Nephron (organoid): Measurements from ENCODE around the gene ARMC9.

ENCODE experiments used
- H3K27ac Mint-ChIP-seq, 3 experiments: 2 replicates each; pipeline ENCODE4 v1.8.0; 2020; ENCODE audit warnings: mixed read lengths in 3 of 3, mild to moderate bottlenecking in 2 of 3, moderate library complexity in 1 of 3
- H3K27me3 Mint-ChIP-seq: 2 replicates; pipeline ENCODE4 v1.8.0; 2021; ENCODE audit warnings: low read depth, mild to moderate bottlenecking, moderate library complexity, mixed read lengths
- H3K36me3 Mint-ChIP-seq: 2 replicates; pipeline ENCODE4 v1.8.0; 2020; ENCODE audit warnings: low read depth, mixed read lengths
- H3K4me1 Mint-ChIP-seq: 2 replicates; pipeline ENCODE4 v1.8.0; 2020; ENCODE audit warnings: mixed read lengths
- H3K4me3 Mint-ChIP-seq, 3 experiments: 2 replicates each; pipeline ENCODE4 v1.8.0; 2020; ENCODE audit warnings: mild to moderate bottlenecking in 3 of 3, mixed read lengths in 3 of 3, moderate library complexity in 2 of 3
- H3K9me3 Mint-ChIP-seq: 2 replicates; pipeline ENCODE4 v1.8.0; 2020; ENCODE audit warnings: mixed read lengths
- TF ChIP-seq, protein P1 (sequence below), 3 experiments: fragments of 200-600 bp; sonication (generic); IDR thresholded peaks; one replicate each; pipeline ENCODE4 v1.5.0; 2021; ENCODE audit warnings: antibody characterized with exemption in 3 of 3; ENCODE audit not compliant: unreplicated experiment in 3 of 3

The ARMC9 gene

DNA sequence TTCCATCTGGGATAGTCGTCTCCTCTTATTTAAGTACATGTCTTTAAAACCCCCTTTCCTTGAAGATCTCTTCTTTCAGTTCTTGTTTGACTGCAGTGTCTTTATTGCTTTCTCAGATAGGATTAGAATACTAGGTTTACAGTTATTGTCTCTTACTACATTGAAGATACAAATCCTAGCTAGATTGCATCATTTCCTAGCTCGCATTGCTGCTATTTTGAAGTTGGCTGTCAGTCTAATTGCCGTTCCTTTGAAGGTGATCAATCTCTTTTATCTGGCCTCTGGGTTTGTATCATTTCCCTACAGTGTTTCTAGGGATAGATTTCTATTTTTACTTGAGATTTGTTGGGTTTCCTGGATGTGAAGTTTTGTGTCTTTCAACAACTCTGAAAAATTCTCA is 20.9 kb downstream of the ARMC9 start:
- H3K4me1 Mint-ChIP-seq: no peaks in the 10 kb centered on the region
- H3K4me3 Mint-ChIP-seq: no peak overlapping the region
- no peaks in the 10 kb centered on the region for H3K9me3 Mint-ChIP-seq
- TF ChIP-seq, protein P1, sequence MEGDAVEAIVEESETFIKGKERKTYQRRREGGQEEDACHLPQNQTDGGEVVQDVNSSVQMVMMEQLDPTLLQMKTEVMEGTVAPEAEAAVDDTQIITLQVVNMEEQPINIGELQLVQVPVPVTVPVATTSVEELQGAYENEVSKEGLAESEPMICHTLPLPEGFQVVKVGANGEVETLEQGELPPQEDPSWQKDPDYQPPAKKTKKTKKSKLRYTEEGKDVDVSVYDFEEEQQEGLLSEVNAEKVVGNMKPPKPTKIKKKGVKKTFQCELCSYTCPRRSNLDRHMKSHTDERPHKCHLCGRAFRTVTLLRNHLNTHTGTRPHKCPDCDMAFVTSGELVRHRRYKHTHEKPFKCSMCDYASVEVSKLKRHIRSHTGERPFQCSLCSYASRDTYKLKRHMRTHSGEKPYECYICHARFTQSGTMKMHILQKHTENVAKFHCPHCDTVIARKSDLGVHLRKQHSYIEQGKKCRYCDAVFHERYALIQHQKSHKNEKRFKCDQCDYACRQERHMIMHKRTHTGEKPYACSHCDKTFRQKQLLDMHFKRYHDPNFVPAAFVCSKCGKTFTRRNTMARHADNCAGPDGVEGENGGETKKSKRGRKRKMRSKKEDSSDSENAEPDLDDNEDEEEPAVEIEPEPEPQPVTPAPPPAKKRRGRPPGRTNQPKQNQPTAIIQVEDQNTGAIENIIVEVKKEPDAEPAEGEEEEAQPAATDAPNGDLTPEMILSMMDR (IDR thresholded peaks at IDR 0.05; ENCODE audit: unreplicated experiment in 3 of 3): no peak
- peaks cover 74% of the 10 kb centered on the region for H3K36me3 Mint-ChIP-seq
- no peaks in the 10 kb centered on the region for H3K27me3 Mint-ChIP-seq
- no peak overlapping the region for H3K27ac Mint-ChIP-seq

DNA sequence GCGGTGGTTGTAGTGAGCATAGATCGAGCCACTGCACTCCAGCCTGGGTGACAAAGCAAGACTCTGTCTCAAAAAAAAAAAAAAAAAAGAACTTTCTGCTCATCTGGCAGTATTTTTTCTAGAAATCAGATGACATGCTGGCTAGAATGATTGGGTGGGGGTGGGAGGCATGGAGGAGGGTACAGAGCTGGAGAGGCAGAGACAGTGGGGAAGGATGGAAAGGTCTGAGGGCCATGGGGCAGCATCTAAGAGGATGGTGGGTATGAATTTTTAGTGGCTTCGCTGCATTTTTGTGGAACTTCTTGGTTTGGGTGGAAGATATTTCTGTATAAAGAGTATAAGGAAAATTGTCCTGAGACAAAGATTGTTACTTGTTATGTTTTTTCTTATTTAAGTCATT is 23.3 kb downstream of the ARMC9 start:
- TF ChIP-seq, protein P1 (IDR thresholded peaks at IDR 0.05; ENCODE audit: unreplicated experiment in 3 of 3): no peak
- no peak overlapping the region for H3K4me3 Mint-ChIP-seq
- H3K36me3 Mint-ChIP-seq: peaks cover 54% of the 10 kb centered on the region
- H3K4me1 Mint-ChIP-seq: no peaks in the 10 kb centered on the region
- no peaks in the 10 kb centered on the region for H3K9me3 Mint-ChIP-seq
- no peaks in the 10 kb centered on the region for H3K27me3 Mint-ChIP-seq
- H3K27ac Mint-ChIP-seq: peak overlapping the region; percentile 9 to 61 (median 51)

DNA sequence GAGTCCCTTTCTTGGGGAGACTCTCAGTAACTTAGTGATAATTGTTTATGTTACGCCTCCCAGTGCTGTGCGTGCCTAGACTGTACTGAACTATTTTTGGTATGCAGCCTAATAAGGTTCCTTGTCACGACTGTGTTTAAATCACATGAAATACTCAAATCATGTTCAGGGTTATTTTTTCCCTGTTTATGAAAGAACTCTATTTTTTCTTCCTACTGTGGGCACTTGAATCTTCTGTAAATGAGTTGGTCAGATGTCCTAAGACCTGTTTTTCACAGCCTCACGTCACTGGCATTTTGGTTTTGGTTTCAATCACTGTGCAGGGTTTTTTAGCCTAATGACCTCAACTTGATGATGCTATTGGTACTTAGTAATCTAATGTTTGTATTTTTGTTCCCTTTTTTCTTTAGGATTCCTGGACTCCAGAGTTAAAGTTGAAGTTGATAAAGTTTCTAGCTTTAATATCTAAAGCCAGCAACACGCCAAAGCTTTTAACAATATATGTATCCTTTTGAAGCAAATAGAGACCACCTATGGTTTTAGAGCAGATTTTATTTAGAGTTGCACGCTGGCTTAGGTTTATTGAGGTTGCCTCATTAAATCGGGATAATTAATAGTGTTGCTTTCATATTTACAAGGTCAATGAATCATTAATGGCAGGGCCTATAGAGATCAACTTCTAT is 24.0 kb downstream of the ARMC9 start:
- Mint-ChIP-seq H3K4me1 (no peaks in the 10 kb centered on the region), H3K4me3 (no peak overlapping the region), H3K27me3 (no peaks in the 10 kb centered on the region), H3K9me3 (no peaks in the 10 kb centered on the region), H3K36me3 (peaks cover 51% of the 10 kb centered on the region), H3K27ac (peak overlapping the region; percentile 9 to 51 (median 40))
- TF ChIP-seq, protein P1 (IDR thresholded peaks at IDR 0.05; ENCODE audit: unreplicated experiment in 3 of 3): no peak

DNA sequence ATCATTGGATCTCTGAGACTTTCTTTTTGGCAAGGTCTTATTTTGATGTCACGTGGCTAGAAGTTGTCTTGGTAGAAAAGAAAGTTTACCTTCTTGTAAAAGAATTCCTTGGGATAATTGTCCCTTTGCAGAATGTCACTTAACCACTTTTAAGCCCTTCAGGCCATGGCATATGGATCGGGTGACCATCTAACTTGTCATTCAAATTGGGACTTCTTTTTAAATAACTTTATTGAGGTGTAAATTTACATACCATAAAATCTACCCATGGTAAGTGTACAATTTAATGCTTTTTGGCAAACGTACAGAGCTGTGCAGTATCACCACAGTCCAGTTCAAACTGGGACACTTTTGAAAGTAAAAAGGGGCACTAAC is 24.6 kb downstream of the ARMC9 start:
- Mint-ChIP-seq H3K27me3 (no peaks in the 10 kb centered on the region), H3K4me3 (no peak overlapping the region), H3K27ac (peak overlapping the region in 1 of 3 experiments; percentile 9), H3K9me3 (no peaks in the 10 kb centered on the region), H3K4me1 (no peaks in the 10 kb centered on the region), H3K36me3 (peaks cover 49% of the 10 kb centered on the region)
- TF ChIP-seq, protein P1 (IDR thresholded peaks at IDR 0.05; ENCODE audit: unreplicated experiment in 3 of 3): no peak

DNA sequence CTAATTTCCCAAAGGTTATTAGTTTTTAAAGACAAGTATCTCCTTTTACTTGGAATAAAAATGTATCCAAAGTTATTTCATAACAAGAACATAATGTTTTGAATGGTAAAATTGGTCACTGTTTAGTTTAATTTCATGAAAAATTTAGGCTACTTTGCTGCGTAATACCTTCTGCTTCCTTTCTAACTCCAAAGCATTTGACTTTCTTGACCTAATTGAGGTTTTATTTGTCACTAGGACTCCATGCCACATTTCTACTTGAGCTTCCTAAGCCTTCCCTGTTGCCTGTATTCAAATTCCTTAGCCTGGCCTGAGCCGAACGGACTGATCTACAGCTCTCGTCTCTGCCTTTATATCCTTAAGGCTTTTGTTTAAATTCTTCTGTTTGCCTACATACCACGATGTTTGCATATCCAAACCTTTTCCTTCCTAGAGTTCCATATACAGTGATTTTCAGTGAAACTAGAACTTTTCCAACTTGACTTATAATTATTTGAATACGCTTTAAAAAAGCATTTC is 25.1 kb downstream of the ARMC9 start:
- Mint-ChIP-seq H3K36me3 (peaks cover 44% of the 10 kb centered on the region), H3K27ac (peak overlapping the region in 2 of 3 experiments; percentile 1 to 44), H3K4me3 (no peak overlapping the region), H3K27me3 (no peaks in the 10 kb centered on the region), H3K4me1 (no peaks in the 10 kb centered on the region), H3K9me3 (no peaks in the 10 kb centered on the region)
- TF ChIP-seq, protein P1 (IDR thresholded peaks at IDR 0.05; ENCODE audit: unreplicated experiment in 3 of 3): no peak
